ENCODE measurements around the gene GPR84. TPM values are rescaled to one million over a fixed set of nuclear protein-coding genes. Genes with fewer than 3 reads are reported as not detected.

GPR84 gene
- total RNA-seq, 2 donors from 2014 or later: not detected

GRCh38 chr12:54398218-54398617 lies 33.9 kb upstream of the GPR84 start:
- Histone ChIP-seq H3K36me3 (replicated peaks in 1 of 2; ENCODE audit: insufficient read depth in 1 of 2, low read depth in 2 of 2) (peaks cover 0 to 6% of the 10 kb centered on the region in 2 donors), H3K27ac (no peak overlapping the region), H3K4me1 (no peaks in the 10 kb centered on the region), H3K27me3 (no peaks in the 10 kb centered on the region), H3K4me3 (no peak overlapping the region), H3K9me3 (no peaks in the 10 kb centered on the region)
- DNase-seq (no peak), ATAC-seq (no peak)
- TF ChIP-seq CTCF (IDR thresholded peaks at IDR 0.05): no peak
- no peak for TF ChIP-seq POLR2A (IDR thresholded peaks at IDR 0.05)
- intact Hi-C loops (cut with DNase I): no loop called here
- WGBS, 2 donors: 74 to 81% methylated on average over 2 of the region's 2 CpGs

- no peaks in the 10 kb centered on the region for H3K4me1 ChIP-seq
- TF ChIP-seq CTCF (IDR thresholded peaks at IDR 0.05) (no peak), POLR2A (IDR thresholded peaks at IDR 0.05) (no peak)
- ATAC-seq (no peak), DNase-seq (no peak)
- intact Hi-C loops (cut with DNase I): no loop called here
- H3K36me3 ChIP-seq (replicated peaks in 1 of 2; ENCODE audit: insufficient read depth in 1 of 2, low read depth in 2 of 2): peaks cover 0 to 6% of the 10 kb centered on the region in 2 donors
- no peak overlapping the region for H3K4me3 ChIP-seq
- H3K9me3 ChIP-seq: no peaks in the 10 kb centered on the region
- no peaks in the 10 kb centered on the region for H3K27me3 ChIP-seq
- WGBS, 2 donors: 75 to 82% methylated on average over 1 of the region's 1 CpG
- no peak overlapping the region for H3K27ac ChIP-seq
Measured at GRCh38 chr12:54397157-54397556, 32.9 kb upstream of the GPR84 start.

GRCh38 chr12:54395545-54395944 lies 31.3 kb upstream of the GPR84 start:
- no peak overlapping the region for H3K27ac ChIP-seq
- DNase-seq (no peak), ATAC-seq (no peak)
- H3K4me1 ChIP-seq: no peaks in the 10 kb centered on the region
- H3K27me3 ChIP-seq: no peaks in the 10 kb centered on the region
- no peaks in the 10 kb centered on the region for H3K9me3 ChIP-seq
- intact Hi-C loops (cut with DNase I): no loop called here
- peaks cover 0 to 6% of the 10 kb centered on the region in 2 donors for H3K36me3 ChIP-seq (replicated peaks in 1 of 2; ENCODE audit: insufficient read depth in 1 of 2, low read depth in 2 of 2)
- TF ChIP-seq CTCF (IDR thresholded peaks at IDR 0.05) (no peak), POLR2A (IDR thresholded peaks at IDR 0.05) (no peak)
- H3K4me3 ChIP-seq: no peak overlapping the region

- no peak overlapping the region for H3K27ac ChIP-seq
- peaks cover 0 to 6% of the 10 kb centered on the region in 2 donors for H3K36me3 ChIP-seq (replicated peaks in 1 of 2; ENCODE audit: insufficient read depth in 1 of 2, low read depth in 2 of 2)
Measured at GRCh38 chr12:54394986-54395385, 30.7 kb upstream of the GPR84 start.

More at GRCh38 chr12:54394986-54395385, 30.7 kb upstream of the GPR84 start:
- TF ChIP-seq CTCF (IDR thresholded peaks at IDR 0.05): no peak
- TF ChIP-seq POLR2A (IDR thresholded peaks at IDR 0.05): no peak
- Histone ChIP-seq H3K9me3 (no peaks in the 10 kb centered on the region), H3K4me3 (no peak overlapping the region), H3K27me3 (no peaks in the 10 kb centered on the region), H3K4me1 (no peaks in the 10 kb centered on the region)
- WGBS, 2 donors: 71 to 95% methylated on average over 1 of the region's 1 CpG
- intact Hi-C loops (cut with DNase I): no loop called here
- ATAC-seq (no peak), DNase-seq (no peak)
